K562 (cell line): Measurements from ENCODE around the gene GRIK3. TPM values are rescaled to one million over a fixed set of nuclear protein-coding genes. Genes with fewer than 3 reads are reported as not detected.
A peak's percentile ranks its signal among the peaks of the same experiment; 100 is the strongest.

Experiments used
- ATF4 ChIP-seq: fragments of 450-650 bp; formaldehyde crosslinking; IDR thresholded peaks from 2 replicates; pipeline ENCODE4 v1.4.0; 2022; ENCODE audit warnings: mild to moderate bottlenecking, moderate library complexity
- CSDE1 ChIP-seq, 2 experiments: fragments of 450-650 bp; IDR thresholded peaks; 2 replicates each; pipeline ENCODE4 v1.6.1; 2016; ENCODE audit warnings: mild to moderate bottlenecking in 1 of 2
- CXXC5 ChIP-seq: fragments of 250-450 bp; sonication (Bioruptor Pico); IDR thresholded peaks from 2 replicates; pipeline ENCODE4 v1.8.0; 2022; ENCODE audit warnings: inconsistent platforms, mild to moderate bottlenecking, moderate library complexity
- ELK1 ChIP-seq: sonication (generic); formaldehyde crosslinking; IDR thresholded peaks from 2 replicates; pipeline ENCODE4 v1.8.1; 2022; ENCODE audit warnings: missing genetic modification reagents
- EP300 ChIP-seq: IDR thresholded peaks from 2 replicates; pipeline ENCODE4 v1.6.1; 2012; ENCODE audit warnings: low read length, improper control_type of control experiment
- GABPB1 ChIP-seq: sonication (generic); formaldehyde crosslinking; IDR thresholded peaks from 2 replicates; pipeline ENCODE4 v1.8.0; 2022; ENCODE audit warnings: mild to moderate bottlenecking, missing genetic modification reagents
- JUND ChIP-seq, 2 experiments: IDR thresholded peaks; 2 replicates in 1 of 2; 3 replicates in 1 of 2; pipeline ENCODE4 v1.6.1; 2011; ENCODE audit warnings: borderline replicate concordance in 2 of 2, low read depth in 2 of 2, low read length in 2 of 2, improper control_type of control experiment in 1 of 2, missing biosample characterization in 1 of 2, missing genetic modification characterization in 1 of 2, missing genetic modification reagents in 1 of 2
- LCOR ChIP-seq: sonication (generic); formaldehyde crosslinking; IDR thresholded peaks from 2 replicates; pipeline ENCODE4 v1.8.0; 2022; ENCODE audit warnings: mild to moderate bottlenecking, missing genetic modification reagents
- MAFG ChIP-seq: fragments of 450-650 bp; conservative IDR thresholded peaks from 2 replicates; pipeline ENCODE4 v1.6.1; 2016; ENCODE audit warnings: missing genetic modification characterization, missing compliant biosample characterization
- MAZ ChIP-seq, 2 experiments: fragments of 450-650 bp in 1 of 2; sonication (generic) in 1 of 2; formaldehyde crosslinking; IDR thresholded peaks in 1 of 2; conservative IDR thresholded peaks in 1 of 2; 2 replicates each; pipeline versions ENCODE4 v1.4.0 to v1.5.0; 2020; ENCODE audit warnings: mild to moderate bottlenecking in 1 of 2, missing genetic modification reagents in 1 of 2
- MYC ChIP-seq, 2 experiments: fragments of 250-450 bp in 1 of 2; sonication (Bioruptor Pico) in 1 of 2; IDR thresholded peaks; 2 replicates each; pipeline versions ENCODE4 v1.5.1 to v1.6.1; 2012 to 2021; ENCODE audit warnings: low read depth in 2 of 2, borderline replicate concordance in 1 of 2, improper control_type of control experiment in 1 of 2, low read length in 1 of 2, mild to moderate bottlenecking in 1 of 2, moderate library complexity in 1 of 2
- NFE2L1 ChIP-seq: fragments of 450-650 bp; IDR thresholded peaks from 2 replicates; pipeline ENCODE4 v1.6.1; 2016; ENCODE audit warnings: missing genetic modification characterization, low read depth, mild to moderate bottlenecking, missing compliant biosample characterization, moderate library complexity, borderline replicate concordance
- PBX2 ChIP-seq, 2 experiments: IDR thresholded peaks in 1 of 2; conservative IDR thresholded peaks in 1 of 2; 2 replicates each; pipeline ENCODE4 v1.6.1; 2016; ENCODE audit warnings: low read depth in 2 of 2, mild to moderate bottlenecking in 1 of 2, missing compliant biosample characterization in 1 of 2, missing genetic modification characterization in 1 of 2, moderate library complexity in 1 of 2
- POLR2G ChIP-seq: fragments of 200-400 bp; formaldehyde crosslinking; IDR thresholded peaks from 2 replicates; pipeline ENCODE4 v1.6.1; 2017; ENCODE audit warnings: low read depth, mild to moderate bottlenecking, antibody characterized with exemption, low read length, moderate library complexity
- POU5F1 ChIP-seq: fragments of 150-350 bp; IDR thresholded peaks from 2 replicates; pipeline ENCODE4 v1.6.1; 2014; ENCODE audit warnings: borderline replicate concordance, low read length, low read depth, mild to moderate bottlenecking; ENCODE audit not compliant: partially characterized antibody
- RBFOX2 ChIP-seq: fragments of 200-400 bp; formaldehyde crosslinking; IDR thresholded peaks from 2 replicates; pipeline ENCODE4 v1.6.1; 2017; ENCODE audit warnings: low read depth, mild to moderate bottlenecking, low read length, moderate library complexity
- RNF2 ChIP-seq: sonication (generic); IDR thresholded peaks from 2 replicates; pipeline ENCODE4 v1.6.1; 2016
- SMARCA5 ChIP-seq: fragments of 450-650 bp; IDR thresholded peaks from 2 replicates; pipeline ENCODE4 v1.6.1; 2016
- SPI1 ChIP-seq: IDR thresholded peaks from 2 replicates; pipeline ENCODE4 v1.6.1; 2011; ENCODE audit warnings: low read depth, low read length, control low read depth, borderline replicate concordance
- U2AF1 ChIP-seq: fragments of 200-400 bp; formaldehyde crosslinking; optimal IDR thresholded peaks from 2 replicates; pipeline ENCODE3; 2017; ENCODE audit warnings: mild to moderate bottlenecking, low read depth, low read length, moderate library complexity
- ZNF316 ChIP-seq: fragments of 450-650 bp; IDR thresholded peaks from 2 replicates; pipeline ENCODE4 v1.6.1; 2016
- polyA plus RNA-seq, 8 experiments: library from polyadenylated mRNA; depleted of rRNA in 4 of 8; stranded (reverse) in 5 of 8; unstranded in 3 of 8; fragments of >200 nt; fragmentation: Nextera tagmentation in 2 of 8; fragmentation: Illumina TruSeq in 1 of 8; extraction: Ambion mirVana in 2 of 8; extraction: Trizol in 1 of 8; gene quantifications; 2 replicates each; pipeline versions ENCODE4 v1.2.1 to v1.2.3, GENCODE V29; 2011 to 2014; ENCODE audit warnings: inconsistent platforms in 1 of 8, missing spikeins in 1 of 8
- total RNA-seq, 7 experiments: library from RNA; depleted of rRNA in 6 of 7; stranded (reverse); fragments of >200 nt in 6 of 7; fragmentation: Illumina TruSeq in 2 of 7; extraction: Trizol in 2 of 7; gene quantifications; 2 replicates each; pipeline versions ENCODE4 v1.2.1 to v1.2.3, GENCODE V29; 2011 to 2021; ENCODE audit warnings: low replicate concordance in 1 of 7
- TF ChIP-seq, protein P1 (sequence below), 2 experiments: fragments of 250-450 bp in 1 of 2; fragments of 450-650 bp in 1 of 2; sonication (Bioruptor Pico) in 1 of 2; IDR thresholded peaks; 2 replicates each; pipeline versions ENCODE4 v1.6.1 to v1.8.0; 2016 to 2021; ENCODE audit warnings: mild to moderate bottlenecking in 2 of 2, moderate library complexity in 2 of 2, missing compliant biosample characterization in 1 of 2, missing genetic modification characterization in 1 of 2

The GRIK3 gene
- total and polyA plus RNA-seq, 9 of the 15 experiments (the other 6 are each of a cell fraction or from before 2014, with no cell fraction given) = not detected

DNA sequence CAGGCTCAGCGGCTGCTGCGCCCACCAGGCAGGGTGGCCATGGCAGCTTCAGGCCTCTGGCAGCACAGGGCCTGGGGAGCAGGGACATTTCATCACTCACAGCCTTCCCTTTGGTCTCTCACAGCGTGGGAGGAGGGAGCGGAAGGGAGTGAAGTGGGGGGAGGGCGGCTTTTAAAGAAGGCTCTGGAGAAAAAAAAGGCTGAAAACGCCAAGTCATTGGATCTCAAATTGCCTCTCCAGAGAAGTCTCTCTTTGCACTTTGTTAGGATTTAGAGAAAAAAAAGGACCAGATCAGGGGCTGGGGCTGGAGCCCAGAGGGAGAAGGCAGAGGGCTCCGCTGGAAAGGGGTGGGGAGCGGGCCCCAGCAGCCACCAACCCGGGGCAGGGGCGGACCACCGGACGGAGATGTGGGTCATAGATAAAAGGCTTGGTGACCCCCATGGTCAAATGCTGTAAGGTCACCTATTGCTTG lies 209.9 kb downstream of the GRIK3 start (continued):
- TF ChIP-seq POLR2G (peak; percentile 66), POU5F1 (no peak), LCOR (CRISPR knock-in tag) (no peak), MAZ (CRISPR knock-in tag; conservative IDR thresholded peaks at IDR 0.05 in 1 of 2, IDR thresholded peaks at IDR 0.05 in 1 of 2) (peak in 1 of 2 experiments; percentile 85; a peak in 2 of 4 replicates), ZNF316 (peak; percentile 87), MYC (IDR thresholded peaks at IDR 0.05; ENCODE audit: low read depth, low read length) (0 out of 2 replicates have a peak, but pooled peaks have one; percentile 42), MYC (CRISPR knock-in tag; IDR thresholded peaks at IDR 0.05; ENCODE audit: borderline replicate concordance, low read depth) (no peak), GABPB1 (CRISPR knock-in tag) (no peak), NFE2L1 (tag) (peak; percentile 45; the same call in 1 of the 2 replicates), U2AF1 (no peak), SPI1 (0 out of 2 replicates have a peak, but pooled peaks have one; percentile 1), RNF2 (peak; percentile 73; the same call in 1 of the 2 replicates), RBFOX2 (peak; percentile 68), SMARCA5 (no peak), PBX2 (CRISPR knock-in tag; IDR thresholded peaks at IDR 0.05; ENCODE audit: low read depth) (no peak), PBX2 (tag; conservative IDR thresholded peaks at IDR 0.05; ENCODE audit: low read depth) (no peak), MAFG (tag) (peak; percentile 87), ATF4 (CRISPR knock-in tag) (peak; percentile 39; the same call in 1 of the 2 replicates), JUND (IDR thresholded peaks at IDR 0.05; ENCODE audit: borderline replicate concordance, low read depth, low read length) (peak; percentile 55), JUND (tag; IDR thresholded peaks at IDR 0.05; ENCODE audit: borderline replicate concordance, low read depth, low read length) (no peak; the same call in 2 of the 3 replicates), CXXC5 (CRISPR knock-in tag) (0 out of 2 replicates have a peak, but pooled peaks have one; percentile 14), CSDE1 (IDR thresholded peaks at IDR 0.05) (no peak), ELK1 (CRISPR knock-in tag) (no peak), EP300 (peak; percentile 61; the same call in 1 of the 2 replicates)
- TF ChIP-seq, protein P1, sequence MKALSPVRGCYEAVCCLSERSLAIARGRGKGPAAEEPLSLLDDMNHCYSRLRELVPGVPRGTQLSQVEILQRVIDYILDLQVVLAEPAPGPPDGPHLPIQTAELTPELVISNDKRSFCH (CRISPR knock-in tag; IDR thresholded peaks at IDR 0.05) = no peak
- TF ChIP-seq, protein P1 (tag; IDR thresholded peaks at IDR 0.05) = no peak
